ENCODE data around the gene KCNAB1. TPM values are rescaled to one million over a fixed set of nuclear protein-coding genes. Genes with fewer than 3 reads are reported as not detected.
A peak's percentile ranks its signal among the peaks of the same experiment; 100 is the strongest.

The KCNAB1 gene
- total RNA-seq, 1 donor from 2014 or later, result 3.2 TPM

GRCh38 chr3:156349111-156349510, 228.7 kb downstream of the KCNAB1 start:
- no peak for ATAC-seq
- Histone ChIP-seq H3K4me1 (no peaks in the 10 kb centered on the region), H3K36me3 (no peaks in the 10 kb centered on the region), H3K27ac (no peak overlapping the region), H3K4me3 (no peak overlapping the region), H3K27me3 (no peaks in the 10 kb centered on the region), H3K9me3 (no peaks in the 10 kb centered on the region)
- no peak for TF ChIP-seq CTCF (IDR thresholded peaks at IDR 0.05)
- no peak for DNase-seq
- intact Hi-C loops (cut with DNase I), result no loop called here

DNA sequence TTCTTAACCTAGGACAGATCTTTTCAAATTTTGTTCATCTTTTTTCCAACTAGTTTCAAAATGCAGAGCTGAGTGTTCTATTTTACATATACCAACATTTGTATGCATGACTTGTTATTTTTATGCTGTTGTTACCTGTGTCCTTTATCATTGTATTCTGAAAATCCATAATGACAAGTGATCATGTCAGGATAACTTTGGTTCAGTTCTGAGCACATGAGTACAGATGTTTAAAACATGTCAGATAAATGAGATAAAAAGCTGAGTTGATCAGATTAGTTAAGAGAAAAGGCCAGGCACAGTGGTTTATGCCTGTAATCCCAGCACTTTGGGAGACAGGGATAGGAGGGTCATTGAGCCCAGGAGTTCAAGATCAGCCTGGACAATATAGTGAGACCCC, 229.6 kb downstream of the KCNAB1 start:
- ATAC-seq, result no peak
- Histone ChIP-seq H3K9me3 (no peaks in the 10 kb centered on the region), H3K36me3 (no peaks in the 10 kb centered on the region), H3K4me1 (no peaks in the 10 kb centered on the region), H3K4me3 (no peak overlapping the region), H3K27me3 (no peaks in the 10 kb centered on the region), H3K27ac (no peak overlapping the region)
- DNase-seq, result no peak
- intact Hi-C loops (cut with DNase I), result no loop called here
- no peak for TF ChIP-seq CTCF (IDR thresholded peaks at IDR 0.05)

DNA sequence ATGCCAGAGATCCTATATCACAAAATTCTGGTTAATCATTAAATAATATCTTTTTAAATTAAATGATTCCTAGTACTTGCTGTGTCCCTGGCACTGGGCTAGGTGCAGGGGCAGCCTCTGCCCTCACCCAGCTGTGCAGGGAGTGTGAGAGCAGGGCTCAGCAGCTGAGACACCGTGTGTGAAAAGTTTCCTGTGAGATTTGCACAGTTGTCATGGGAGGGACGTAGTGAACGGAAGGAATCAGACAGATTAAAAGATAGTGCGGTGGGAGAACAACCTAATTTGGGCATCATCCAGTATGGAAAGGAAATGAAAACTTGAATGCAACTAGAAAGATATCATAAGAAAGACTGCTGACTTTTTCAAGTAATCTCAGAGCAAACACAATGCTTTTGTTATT, 230.4 kb downstream of the KCNAB1 start:
- intact Hi-C loops (cut with DNase I), result no loop called here
- Histone ChIP-seq H3K36me3 (no peaks in the 10 kb centered on the region), H3K27me3 (no peaks in the 10 kb centered on the region), H3K9me3 (no peaks in the 10 kb centered on the region), H3K27ac (no peak overlapping the region), H3K4me1 (no peaks in the 10 kb centered on the region), H3K4me3 (no peak overlapping the region)
- no peak for ATAC-seq
- no peak for TF ChIP-seq CTCF (IDR thresholded peaks at IDR 0.05)
- no peak for DNase-seq

- Histone ChIP-seq H3K9me3 (no peaks in the 10 kb centered on the region), H3K27ac (no peak overlapping the region), H3K36me3 (no peaks in the 10 kb centered on the region), H3K4me3 (no peak overlapping the region), H3K4me1 (peaks cover 6% of the 10 kb centered on the region), H3K27me3 (no peaks in the 10 kb centered on the region)
- intact Hi-C loops (cut with DNase I), result no loop called here
- TF ChIP-seq CTCF (IDR thresholded peaks at IDR 0.05), result no peak
- ATAC-seq, result peak; percentile 30
- no peak for DNase-seq
Observed at GRCh38 chr3:156351783-156352182, 231.4 kb downstream of the KCNAB1 start.

DNA sequence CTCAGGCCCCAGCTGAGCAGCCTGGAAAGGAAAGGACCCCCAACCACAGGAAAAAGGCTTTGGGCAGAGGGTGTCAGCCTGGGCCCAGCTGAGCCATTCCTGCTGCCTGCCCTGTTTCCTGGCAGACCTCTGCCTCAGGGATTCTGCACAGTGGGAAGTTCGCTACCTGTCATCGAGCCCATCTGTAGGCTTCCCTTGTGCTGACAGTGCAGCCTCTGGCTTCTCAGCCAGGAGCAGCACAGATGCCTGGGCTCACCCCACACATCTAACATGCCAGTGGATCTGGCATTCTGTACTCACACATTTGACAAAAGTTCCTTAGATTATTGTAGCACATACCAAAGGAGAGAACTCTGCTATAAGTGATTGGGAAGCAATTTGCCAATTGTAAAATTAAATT, 232.3 kb downstream of the KCNAB1 start:
- peaks cover 6% of the 10 kb centered on the region for H3K4me1 ChIP-seq
- no peak for TF ChIP-seq CTCF (IDR thresholded peaks at IDR 0.05)
- H3K36me3 ChIP-seq, result no peaks in the 10 kb centered on the region
- no peaks in the 10 kb centered on the region for H3K27me3 ChIP-seq
- no peak for DNase-seq
- no peak for ATAC-seq
- intact Hi-C loops (cut with DNase I), result no loop called here
- H3K27ac ChIP-seq, result no peak overlapping the region
- H3K9me3 ChIP-seq, result no peaks in the 10 kb centered on the region
- no peak overlapping the region for H3K4me3 ChIP-seq

- peaks cover 6% of the 10 kb centered on the region for H3K4me1 ChIP-seq
- TF ChIP-seq CTCF (IDR thresholded peaks at IDR 0.05), result no peak
- H3K27me3 ChIP-seq, result no peaks in the 10 kb centered on the region
- DNase-seq (no peak), ATAC-seq (no peak)
- no peaks in the 10 kb centered on the region for H3K36me3 ChIP-seq
- no peak overlapping the region for H3K4me3 ChIP-seq
- intact Hi-C loops (cut with DNase I), result no loop called here
- no peaks in the 10 kb centered on the region for H3K9me3 ChIP-seq
- H3K27ac ChIP-seq, result no peak overlapping the region
Observed at GRCh38 chr3:156353563-156353962, 233.2 kb downstream of the KCNAB1 start.
